K562 (cell line): Measurements from ENCODE around the gene NAXD.
A peak's percentile ranks its signal among the peaks of the same experiment; 100 is the strongest.

Source experiments
- ARID3B ChIP-seq: fragments of 250-450 bp; sonication (Bioruptor Pico); IDR thresholded peaks from 2 replicates; pipeline ENCODE4 v1.4.0; 2020; ENCODE audit warnings: borderline replicate concordance
- CTCF ChIP-seq, 3 experiments: IDR thresholded peaks in 2 of 3; conservative IDR thresholded peaks in 1 of 3; 2 replicates each; pipeline ENCODE4 v1.5.1; 2011 to 2012; ENCODE audit warnings: low read length in 3 of 3, mild to moderate bottlenecking in 3 of 3, control low read depth in 2 of 3, improper control_type of control experiment in 1 of 3, inconsistent platforms in 1 of 3, low read depth in 1 of 3, mixed read lengths in 1 of 3, moderate library complexity in 1 of 3; ENCODE audit not compliant: insufficient read depth in 2 of 3
- ELF1 ChIP-seq: fragments of 200-800 bp; sonication (Bioruptor generic); IDR thresholded peaks from 2 replicates; pipeline ENCODE4 v1.6.1; 2016; ENCODE audit warnings: missing genetic modification characterization, missing compliant biosample characterization
- FUS ChIP-seq: fragments of 200-400 bp; formaldehyde crosslinking; optimal IDR thresholded peaks from 2 replicates; pipeline ENCODE3; 2017; ENCODE audit warnings: low read depth, low read length
- MAFF ChIP-seq: IDR thresholded peaks from 2 replicates; pipeline ENCODE4 v1.6.1; 2012; ENCODE audit warnings: low read length, improper control_type of control experiment
- MYC ChIP-seq, 2 experiments: fragments of 250-450 bp in 1 of 2; sonication (Bioruptor Pico) in 1 of 2; IDR thresholded peaks; 2 replicates each; pipeline versions ENCODE4 v1.5.1 to v1.6.1; 2012 to 2021; ENCODE audit warnings: low read depth in 2 of 2, borderline replicate concordance in 1 of 2, improper control_type of control experiment in 1 of 2, low read length in 1 of 2, mild to moderate bottlenecking in 1 of 2, moderate library complexity in 1 of 2
- POLR2AphosphoS5 ChIP-seq: IDR thresholded peaks from 2 replicates; pipeline ENCODE4 v1.6.1; 2011; ENCODE audit warnings: mild to moderate bottlenecking, low read depth, low read length, moderate library complexity; ENCODE audit not compliant: control insufficient read depth, insufficient read depth
- SIN3A ChIP-seq, 2 experiments: fragments of 150-350 bp in 1 of 2; IDR thresholded peaks; 2 replicates each; pipeline ENCODE4 v1.6.1; 2011 to 2016; ENCODE audit warnings: borderline replicate concordance in 2 of 2, low read depth in 2 of 2, low read length in 2 of 2, mild to moderate bottlenecking in 2 of 2, moderate library complexity in 2 of 2; ENCODE audit not compliant: control insufficient read depth in 1 of 2
- SMC3 ChIP-seq: conservative IDR thresholded peaks from 2 replicates; pipeline ENCODE4 v1.6.1; 2011; ENCODE audit warnings: low read depth, low read length, improper control_type of control experiment; ENCODE audit not compliant: insufficient read depth
- YY1 ChIP-seq, 3 experiments: IDR thresholded peaks; 2 replicates each; pipeline ENCODE4 v1.6.1; 2011; ENCODE audit warnings: low read length in 2 of 3, mild to moderate bottlenecking in 2 of 3, moderate library complexity in 2 of 3, borderline replicate concordance in 1 of 3, control low read depth in 1 of 3, low read depth in 1 of 3; ENCODE audit not compliant: insufficient read depth in 3 of 3, insufficient replicate concordance in 2 of 3, control insufficient read depth in 1 of 3, insufficient read length in 1 of 3; ENCODE audit errors: extremely low read depth in 1 of 3
- ZNF316 ChIP-seq: fragments of 450-650 bp; IDR thresholded peaks from 2 replicates; pipeline ENCODE4 v1.6.1; 2016
- ZNF707 ChIP-seq: fragments of 250-450 bp; sonication (Bioruptor Pico); conservative IDR thresholded peaks from 2 replicates; pipeline ENCODE4 v1.8.0; 2022; ENCODE audit warnings: inconsistent platforms, mild to moderate bottlenecking, moderate library complexity
- TF ChIP-seq, protein P1 (sequence below): fragments of 450-650 bp; formaldehyde crosslinking; IDR thresholded peaks from 2 replicates; pipeline ENCODE4 v1.4.0; 2020; ENCODE audit warnings: mild to moderate bottlenecking, moderate library complexity
- TF ChIP-seq, protein P2 (sequence below): fragments of 450-650 bp; IDR thresholded peaks from 2 replicates; pipeline ENCODE4 v1.6.1; 2017; ENCODE audit warnings: mild to moderate bottlenecking, moderate library complexity

- TF ChIP-seq, protein P1, sequence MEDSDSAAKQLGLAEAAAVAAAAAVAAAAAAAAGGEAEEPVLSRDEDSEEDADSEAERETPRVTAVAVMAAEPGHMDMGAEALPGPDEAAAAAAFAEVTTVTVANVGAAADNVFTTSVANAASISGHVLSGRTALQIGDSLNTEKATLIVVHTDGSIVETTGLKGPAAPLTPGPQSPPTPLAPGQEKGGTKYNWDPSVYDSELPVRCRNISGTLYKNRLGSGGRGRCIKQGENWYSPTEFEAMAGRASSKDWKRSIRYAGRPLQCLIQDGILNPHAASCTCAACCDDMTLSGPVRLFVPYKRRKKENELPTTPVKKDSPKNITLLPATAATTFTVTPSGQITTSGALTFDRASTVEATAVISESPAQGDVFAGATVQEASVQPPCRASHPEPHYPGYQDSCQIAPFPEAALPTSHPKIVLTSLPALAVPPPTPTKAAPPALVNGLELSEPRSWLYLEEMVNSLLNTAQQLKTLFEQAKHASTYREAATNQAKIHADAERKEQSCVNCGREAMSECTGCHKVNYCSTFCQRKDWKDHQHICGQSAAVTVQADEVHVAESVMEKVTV (CRISPR knock-in tag), result no peak
- TF ChIP-seq SIN3A (IDR thresholded peaks at IDR 0.05; ENCODE audit: borderline replicate concordance in 2 of 2, control insufficient read depth in 1 of 2, low read depth in 2 of 2, low read length in 2 of 2), result no peak
- no peak for TF ChIP-seq YY1 (IDR thresholded peaks at IDR 0.05; ENCODE audit: borderline replicate concordance in 1 of 3, control insufficient read depth in 1 of 3, extremely low read depth in 1 of 3, insufficient read depth in 3 of 3, insufficient read length in 1 of 3, insufficient replicate concordance in 2 of 3, low read depth in 1 of 3, low read length in 2 of 3)
- TF ChIP-seq ZNF707, result no peak
- no peak for TF ChIP-seq ELF1
- TF ChIP-seq MAFF, result no peak
- TF ChIP-seq CTCF (IDR thresholded peaks at IDR 0.05 in 2 of 3, conservative IDR thresholded peaks at IDR 0.05 in 1 of 3; ENCODE audit: insufficient read depth in 2 of 3, low read depth in 1 of 3, low read length in 3 of 3), result peak in 2 of 3 experiments; percentile 21 to 35; a peak in 2 of 6 replicates
- no peak for TF ChIP-seq SMC3
- no peak for TF ChIP-seq MYC (IDR thresholded peaks at IDR 0.05; ENCODE audit: low read depth, low read length)
- TF ChIP-seq MYC (CRISPR knock-in tag; IDR thresholded peaks at IDR 0.05; ENCODE audit: borderline replicate concordance, low read depth), result no peak
- TF ChIP-seq ZNF316, result no peak
- no peak for TF ChIP-seq ARID3B (CRISPR knock-in tag)
- TF ChIP-seq, protein P2, sequence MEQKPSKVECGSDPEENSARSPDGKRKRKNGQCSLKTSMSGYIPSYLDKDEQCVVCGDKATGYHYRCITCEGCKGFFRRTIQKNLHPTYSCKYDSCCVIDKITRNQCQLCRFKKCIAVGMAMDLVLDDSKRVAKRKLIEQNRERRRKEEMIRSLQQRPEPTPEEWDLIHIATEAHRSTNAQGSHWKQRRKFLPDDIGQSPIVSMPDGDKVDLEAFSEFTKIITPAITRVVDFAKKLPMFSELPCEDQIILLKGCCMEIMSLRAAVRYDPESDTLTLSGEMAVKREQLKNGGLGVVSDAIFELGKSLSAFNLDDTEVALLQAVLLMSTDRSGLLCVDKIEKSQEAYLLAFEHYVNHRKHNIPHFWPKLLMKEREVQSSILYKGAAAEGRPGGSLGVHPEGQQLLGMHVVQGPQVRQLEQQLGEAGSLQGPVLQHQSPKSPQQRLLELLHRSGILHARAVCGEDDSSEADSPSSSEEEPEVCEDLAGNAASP, result no peak
- TF ChIP-seq FUS, result no peak
- no peak for TF ChIP-seq POLR2AphosphoS5
Measured at GRCh38 chr13:110616103-110617101, 1.1 kb downstream of the NAXD start.
